HG02884 (cell line): ENCODE measurements around the gene FBXO17.

Experiments used
- ATAC-seq: cut with Tn5 transposase; IDR thresholded peaks from one replicate; pipeline ENCODE4 v1.9.1; 2021; ENCODE audit warnings: mild to moderate bottlenecking, moderate library complexity; ENCODE audit not compliant: unreplicated experiment

FBXO17 gene

DNA sequence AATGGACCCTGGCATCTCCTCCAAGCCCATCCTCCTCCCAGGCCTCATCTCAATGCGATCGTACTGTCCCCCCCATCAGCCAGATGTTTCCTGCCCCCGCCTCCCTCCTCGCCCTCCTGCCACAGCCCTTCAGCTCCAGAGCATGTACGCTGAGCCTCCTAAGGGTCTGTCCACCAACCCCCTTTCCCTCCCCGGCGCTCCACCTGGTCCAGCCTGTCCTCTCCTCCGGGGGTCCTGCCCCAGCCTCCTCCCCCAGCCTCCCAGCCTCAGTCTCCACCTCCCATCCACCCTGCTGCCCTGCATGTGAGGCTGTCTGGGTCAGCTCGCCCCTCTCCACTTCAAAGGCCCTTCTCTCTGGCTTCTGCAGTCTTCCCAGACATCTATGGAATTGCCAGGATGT is 80.6 kb downstream of the FBXO17 start:
- ATAC-seq = no peak

GRCh38 chr19:38893341-38893771 is 82.2 kb downstream of the FBXO17 start:
- no peak for ATAC-seq

DNA sequence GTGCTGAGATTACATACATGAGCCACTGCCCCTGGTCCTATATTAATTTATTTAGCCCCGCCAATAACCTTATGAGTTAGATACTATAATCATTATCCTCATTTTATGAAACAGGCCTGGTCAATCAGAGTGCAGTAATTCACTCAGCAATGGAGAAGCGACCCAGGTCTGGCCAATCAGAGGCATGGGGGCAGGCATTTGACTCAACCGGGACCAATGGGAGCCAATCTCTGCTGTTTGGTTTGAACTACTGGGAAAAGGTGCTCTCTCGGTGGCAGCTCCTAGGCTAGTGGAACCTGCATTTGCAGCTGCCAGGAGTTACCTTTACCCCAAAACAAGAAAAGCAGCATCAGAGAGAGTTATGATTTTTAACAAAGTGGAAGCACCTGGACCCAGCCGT is 82.7 kb downstream of the FBXO17 start:
- no peak for ATAC-seq

GRCh38 chr19:38891771-38892170 is 83.8 kb downstream of the FBXO17 start:
- ATAC-seq = no peak
